Measurements from ENCODE around the gene ARL3.

ARL3 gene

GRCh38 chr10:102757323-102757722 is 43.1 kb upstream of the ARL3 start:
- no peaks in the 10 kb centered on the region for H3F3A ChIP-seq (ENCODE audit: insufficient read depth)
- no peaks in the 10 kb centered on the region for H3K9me3 ChIP-seq (ENCODE audit: insufficient read depth, low read length)
- H2AFZ ChIP-seq (ENCODE audit: low read depth, low read length, severe bottlenecking): no peak overlapping the region
- H3K4me2 ChIP-seq (ENCODE audit: low read depth, low read length, poor library complexity, severe bottlenecking): no peak overlapping the region
- H4K20me1 ChIP-seq (ENCODE audit: low read depth, low read length): no peaks in the 10 kb centered on the region
- no peak overlapping the region for H3K4me3 ChIP-seq (ENCODE audit: insufficient read depth, low read length, poor library complexity, severe bottlenecking)
- H3K9ac ChIP-seq (ENCODE audit: low read length): no peak overlapping the region
- H3K36me3 ChIP-seq (ENCODE audit: low read length): 0 out of 2 replicates have a peak, but pooled peaks cover 5% of the 10 kb centered on the region
- no peak overlapping the region for H3K27ac ChIP-seq (ENCODE audit: low read depth, low read length)
- TF ChIP-seq CTCF (IDR thresholded peaks at IDR 0.05; ENCODE audit: insufficient read depth, low read length, poor library complexity, severe bottlenecking) (no peak), EZH2phosphoT487 (conservative IDR thresholded peaks at IDR 0.05; ENCODE audit: low read length) (no peak)
- peaks cover 81% of the 10 kb centered on the region for H3K79me2 ChIP-seq (ENCODE audit: insufficient read depth, low read length)
- H3K9me2 ChIP-seq (replicated peaks; ENCODE audit: insufficient read depth, low read length): no peaks in the 10 kb centered on the region
- no peaks in the 10 kb centered on the region for H3K27me3 ChIP-seq (ENCODE audit: low read length)

- no peak for TF ChIP-seq CTCF (IDR thresholded peaks at IDR 0.05; ENCODE audit: insufficient read depth, low read length, poor library complexity, severe bottlenecking)
- no peak for TF ChIP-seq EZH2phosphoT487 (conservative IDR thresholded peaks at IDR 0.05; ENCODE audit: low read length)
- Histone ChIP-seq H3F3A (ENCODE audit: insufficient read depth) (no peaks in the 10 kb centered on the region), H3K27ac (ENCODE audit: low read depth, low read length) (no peak overlapping the region), H3K4me3 (ENCODE audit: insufficient read depth, low read length, poor library complexity, severe bottlenecking) (no peak overlapping the region), H3K27me3 (ENCODE audit: low read length) (no peaks in the 10 kb centered on the region), H3K79me2 (ENCODE audit: insufficient read depth, low read length) (peaks cover 72% of the 10 kb centered on the region), H2AFZ (ENCODE audit: low read depth, low read length, severe bottlenecking) (no peak overlapping the region), H3K9me2 (replicated peaks; ENCODE audit: insufficient read depth, low read length) (no peaks in the 10 kb centered on the region), H4K20me1 (ENCODE audit: low read depth, low read length) (0 out of 2 replicates have a peak, but pooled peaks cover 2% of the 10 kb centered on the region), H3K4me2 (ENCODE audit: low read depth, low read length, poor library complexity, severe bottlenecking) (no peak overlapping the region), H3K9me3 (ENCODE audit: insufficient read depth, low read length) (no peaks in the 10 kb centered on the region), H3K36me3 (ENCODE audit: low read length) (no peaks in the 10 kb centered on the region), H3K9ac (ENCODE audit: low read length) (no peak overlapping the region)
Measured at GRCh38 chr10:102753718-102754117, 39.5 kb upstream of the ARL3 start.

- H3F3A ChIP-seq (ENCODE audit: insufficient read depth): no peaks in the 10 kb centered on the region
- H3K4me2 ChIP-seq (ENCODE audit: low read depth, low read length, poor library complexity, severe bottlenecking): no peak overlapping the region
- no peak overlapping the region for H2AFZ ChIP-seq (ENCODE audit: low read depth, low read length, severe bottlenecking)
- H3K27me3 ChIP-seq (ENCODE audit: low read length): no peaks in the 10 kb centered on the region
- no peak overlapping the region for H3K4me3 ChIP-seq (ENCODE audit: insufficient read depth, low read length, poor library complexity, severe bottlenecking)
- peaks cover 72% of the 10 kb centered on the region for H3K79me2 ChIP-seq (ENCODE audit: insufficient read depth, low read length)
- H3K36me3 ChIP-seq (ENCODE audit: low read length): no peaks in the 10 kb centered on the region
- no peak overlapping the region for H3K27ac ChIP-seq (ENCODE audit: low read depth, low read length)
- TF ChIP-seq EZH2phosphoT487 (conservative IDR thresholded peaks at IDR 0.05; ENCODE audit: low read length) (no peak), CTCF (IDR thresholded peaks at IDR 0.05; ENCODE audit: insufficient read depth, low read length, poor library complexity, severe bottlenecking) (peak; percentile 45)
- no peaks in the 10 kb centered on the region for H3K9me3 ChIP-seq (ENCODE audit: insufficient read depth, low read length)
- no peaks in the 10 kb centered on the region for H3K9me2 ChIP-seq (replicated peaks; ENCODE audit: insufficient read depth, low read length)
- 0 out of 2 replicates have a peak, but pooled peaks cover 2% of the 10 kb centered on the region for H4K20me1 ChIP-seq (ENCODE audit: low read depth, low read length)
- H3K9ac ChIP-seq (ENCODE audit: low read length): no peak overlapping the region
Measured at GRCh38 chr10:102752934-102753664, 38.9 kb upstream of the ARL3 start.

All from SU-DHL-6 (cell line).